Vagina (tissue), 2 donors: ENCODE measurements around the gene MARF1.
"Not testable (repeated sequence)": the region's sequence is repeated elsewhere in the genome, so short reads cannot be mapped to it uniquely, and the experiment has no call there.

Source experiments
- POLR2A ChIP-seq, 2 donors: fragments of 450-650 bp; IDR thresholded peaks; one replicate each; pipeline ENCODE4 v1.6.1; 2017; ENCODE audit warnings: antibody characterized with exemption in 2 of 2, mild to moderate bottlenecking in 2 of 2, moderate library complexity in 2 of 2
- TF ChIP-seq, protein P1 (sequence below), 3 experiments: fragments of 450-650 bp in 2 of 3; fragments of 200-600 bp in 1 of 3; sonication (generic) in 1 of 3; IDR thresholded peaks; one replicate each; pipeline ENCODE4 v1.5.1; 2017 to 2019; ENCODE audit warnings: antibody characterized with exemption in 3 of 3, mild to moderate bottlenecking in 2 of 3, moderate library complexity in 2 of 3

DNA sequence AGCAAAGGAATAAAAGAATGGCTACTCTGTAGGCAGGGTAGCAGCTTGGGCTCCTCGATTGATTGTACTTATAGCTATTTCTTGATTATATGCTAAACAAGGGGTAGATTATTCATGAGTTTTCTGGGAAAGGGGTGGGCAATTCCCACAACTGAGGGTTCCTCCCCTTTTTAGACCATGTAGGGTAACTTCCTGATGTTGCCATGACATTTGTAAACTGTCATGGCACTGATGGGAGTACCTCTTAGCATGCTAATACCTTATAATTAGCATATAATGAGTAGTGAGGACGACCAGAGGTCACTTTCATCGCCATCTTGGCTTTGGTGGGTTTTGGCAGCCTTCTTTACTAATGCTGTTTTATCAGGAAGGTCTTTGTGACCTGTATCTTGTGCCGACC is 72.3 kb downstream of the MARF1 start:
- TF ChIP-seq, protein P1, sequence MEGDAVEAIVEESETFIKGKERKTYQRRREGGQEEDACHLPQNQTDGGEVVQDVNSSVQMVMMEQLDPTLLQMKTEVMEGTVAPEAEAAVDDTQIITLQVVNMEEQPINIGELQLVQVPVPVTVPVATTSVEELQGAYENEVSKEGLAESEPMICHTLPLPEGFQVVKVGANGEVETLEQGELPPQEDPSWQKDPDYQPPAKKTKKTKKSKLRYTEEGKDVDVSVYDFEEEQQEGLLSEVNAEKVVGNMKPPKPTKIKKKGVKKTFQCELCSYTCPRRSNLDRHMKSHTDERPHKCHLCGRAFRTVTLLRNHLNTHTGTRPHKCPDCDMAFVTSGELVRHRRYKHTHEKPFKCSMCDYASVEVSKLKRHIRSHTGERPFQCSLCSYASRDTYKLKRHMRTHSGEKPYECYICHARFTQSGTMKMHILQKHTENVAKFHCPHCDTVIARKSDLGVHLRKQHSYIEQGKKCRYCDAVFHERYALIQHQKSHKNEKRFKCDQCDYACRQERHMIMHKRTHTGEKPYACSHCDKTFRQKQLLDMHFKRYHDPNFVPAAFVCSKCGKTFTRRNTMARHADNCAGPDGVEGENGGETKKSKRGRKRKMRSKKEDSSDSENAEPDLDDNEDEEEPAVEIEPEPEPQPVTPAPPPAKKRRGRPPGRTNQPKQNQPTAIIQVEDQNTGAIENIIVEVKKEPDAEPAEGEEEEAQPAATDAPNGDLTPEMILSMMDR (IDR thresholded peaks at IDR 0.05) = not testable (repeated sequence)
- not testable (repeated sequence) for TF ChIP-seq POLR2A (IDR thresholded peaks at IDR 0.05)
